Loucy (cell line): ENCODE measurements around the gene TLR9.

Source experiments
- H2AFZ ChIP-seq: fragments of 200-600 bp; sonication (generic); 2 replicates; pipeline ENCODE4 v1.6.0; 2016; ENCODE audit warnings: antibody characterized with exemption, mild to moderate bottlenecking, low read length, moderate library complexity
- H3F3A ChIP-seq: fragments of 200-600 bp; 2 replicates; pipeline ENCODE4 v1.6.0; 2016; ENCODE audit warnings: antibody characterized with exemption, low read depth, mild to moderate bottlenecking
- H3K27me3 ChIP-seq: fragments of 200-600 bp; sonication (generic); 2 replicates; pipeline ENCODE4 v1.6.1; 2014; ENCODE audit warnings: low read length, mild to moderate bottlenecking; ENCODE audit not compliant: insufficient read depth, poor library complexity, severe bottlenecking
- H3K36me3 ChIP-seq: fragments of 200-600 bp; sonication (generic); 2 replicates; pipeline ENCODE4 v1.6.1; 2016; ENCODE audit warnings: low read length; ENCODE audit not compliant: insufficient read depth
- H3K4me1 ChIP-seq: fragments of 200-600 bp; sonication (generic); 2 replicates; pipeline ENCODE4 v1.5.1; 2014; ENCODE audit warnings: low read length, mild to moderate bottlenecking; ENCODE audit not compliant: insufficient read depth, poor library complexity, severe bottlenecking
- H3K4me2 ChIP-seq: fragments of 200-600 bp; sonication (generic); 2 replicates; pipeline ENCODE4 v1.6.0; 2014; ENCODE audit warnings: antibody characterized with exemption, low read length, low read depth, mild to moderate bottlenecking; ENCODE audit not compliant: poor library complexity, severe bottlenecking
- H3K4me3 ChIP-seq: fragments of 200-600 bp; sonication (generic); 2 replicates; pipeline ENCODE4 v1.5.1; 2014; ENCODE audit warnings: low read length, mild to moderate bottlenecking, mixed read lengths; ENCODE audit not compliant: poor library complexity, severe bottlenecking
- H3K79me2 ChIP-seq: fragments of 200-600 bp; sonication (generic); 2 replicates; pipeline ENCODE4 v1.6.1; 2014; ENCODE audit warnings: low read length; ENCODE audit not compliant: insufficient read depth
- H3K9ac ChIP-seq: fragments of 200-600 bp; sonication (generic); 2 replicates; pipeline ENCODE4 v1.6.0; 2014; ENCODE audit warnings: mild to moderate bottlenecking, low read depth, low read length, moderate library complexity; ENCODE audit not compliant: poor library complexity, severe bottlenecking
- H3K9me2 ChIP-seq: fragments of 200-600 bp; sonication (generic); replicated peaks from 2 replicates; pipeline ENCODE4 v1.6.1; 2016; ENCODE audit warnings: low read depth, low read length, mixed read lengths
- H3K9me3 ChIP-seq: fragments of 200-600 bp; sonication (generic); 2 replicates; pipeline ENCODE4 v1.6.1; 2014; ENCODE audit warnings: mild to moderate bottlenecking, antibody characterized with exemption, low read length, low read depth; ENCODE audit not compliant: insufficient read depth
- H4K20me1 ChIP-seq: fragments of 200-600 bp; sonication (generic); 2 replicates; pipeline ENCODE4 v1.6.0; 2014; ENCODE audit warnings: antibody characterized with exemption, low read length, mild to moderate bottlenecking; ENCODE audit not compliant: insufficient read depth, poor library complexity, severe bottlenecking
- EZH2phosphoT487 ChIP-seq: fragments of 200-600 bp; IDR thresholded peaks from 2 replicates; pipeline ENCODE4 v1.6.1; 2018; ENCODE audit warnings: antibody characterized with exemption, mild to moderate bottlenecking, moderate library complexity, borderline replicate concordance
- TF ChIP-seq, protein P1 (sequence below): fragments of 200-600 bp; sonication (generic); conservative IDR thresholded peaks from 2 replicates; pipeline ENCODE4 v1.5.1; 2014; ENCODE audit warnings: mild to moderate bottlenecking, antibody characterized with exemption, low read length

Gene TLR9

DNA sequence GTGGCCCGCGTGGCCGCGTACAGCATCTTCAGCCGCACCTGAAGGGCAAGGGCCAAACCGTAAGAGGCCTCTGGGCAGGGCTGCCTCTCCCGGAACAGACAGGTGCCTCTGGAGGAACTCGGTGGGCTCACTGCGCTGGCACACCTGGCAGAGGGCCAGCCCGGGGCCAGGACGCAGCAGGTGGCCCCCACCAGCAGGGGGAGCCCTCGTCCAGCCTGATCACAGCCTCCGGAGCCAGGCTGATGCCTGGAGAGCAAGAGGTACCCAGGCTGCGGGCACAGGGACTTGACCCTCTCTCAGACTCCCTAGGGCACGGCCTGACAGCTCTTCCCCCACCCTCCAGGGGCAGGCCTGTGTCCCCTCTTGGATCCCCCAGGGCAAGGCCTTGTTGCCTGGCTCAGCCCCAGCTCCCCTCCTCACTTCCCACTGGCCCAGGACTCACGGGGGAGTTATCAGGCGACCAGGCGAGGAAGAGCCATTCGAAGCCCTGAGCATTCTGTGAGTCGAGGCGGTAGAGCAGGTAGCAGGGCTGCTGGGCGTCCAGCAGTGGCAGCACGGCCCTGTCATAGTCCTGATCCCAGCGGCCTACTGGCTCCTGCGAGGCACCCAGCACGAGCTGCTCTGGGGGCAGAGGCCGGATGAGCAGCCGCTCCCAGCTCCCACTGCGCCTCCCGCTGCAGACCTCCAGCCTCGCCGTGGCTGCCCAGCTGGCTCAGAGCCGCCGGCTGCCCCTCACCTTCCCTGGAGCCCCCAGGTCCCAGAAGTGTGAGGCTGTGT is 6.2 kb upstream of the TLR9 start:
- Histone ChIP-seq H2AFZ (no peak overlapping the region), H3K27me3 (no peaks in the 10 kb centered on the region), H3K4me3 (no peak overlapping the region), H3K4me1 (peaks cover 3% of the 10 kb centered on the region), H3K79me2 (peaks cover 22% of the 10 kb centered on the region), H3K9ac (no peak overlapping the region), H3K4me2 (no peak overlapping the region), H4K20me1 (peaks cover 15% of the 10 kb centered on the region), H3K9me2 (no peaks in the 10 kb centered on the region), H3K9me3 (no peaks in the 10 kb centered on the region), H3F3A (no peaks in the 10 kb centered on the region), H3K36me3 (peaks cover 29% of the 10 kb centered on the region; the same call in 1 of the 2 replicates)
- TF ChIP-seq EZH2phosphoT487: no peak
- TF ChIP-seq, protein P1, sequence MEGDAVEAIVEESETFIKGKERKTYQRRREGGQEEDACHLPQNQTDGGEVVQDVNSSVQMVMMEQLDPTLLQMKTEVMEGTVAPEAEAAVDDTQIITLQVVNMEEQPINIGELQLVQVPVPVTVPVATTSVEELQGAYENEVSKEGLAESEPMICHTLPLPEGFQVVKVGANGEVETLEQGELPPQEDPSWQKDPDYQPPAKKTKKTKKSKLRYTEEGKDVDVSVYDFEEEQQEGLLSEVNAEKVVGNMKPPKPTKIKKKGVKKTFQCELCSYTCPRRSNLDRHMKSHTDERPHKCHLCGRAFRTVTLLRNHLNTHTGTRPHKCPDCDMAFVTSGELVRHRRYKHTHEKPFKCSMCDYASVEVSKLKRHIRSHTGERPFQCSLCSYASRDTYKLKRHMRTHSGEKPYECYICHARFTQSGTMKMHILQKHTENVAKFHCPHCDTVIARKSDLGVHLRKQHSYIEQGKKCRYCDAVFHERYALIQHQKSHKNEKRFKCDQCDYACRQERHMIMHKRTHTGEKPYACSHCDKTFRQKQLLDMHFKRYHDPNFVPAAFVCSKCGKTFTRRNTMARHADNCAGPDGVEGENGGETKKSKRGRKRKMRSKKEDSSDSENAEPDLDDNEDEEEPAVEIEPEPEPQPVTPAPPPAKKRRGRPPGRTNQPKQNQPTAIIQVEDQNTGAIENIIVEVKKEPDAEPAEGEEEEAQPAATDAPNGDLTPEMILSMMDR: peak; percentile 82

- Histone ChIP-seq H3K4me2 (no peak overlapping the region), H3K36me3 (peaks cover 29% of the 10 kb centered on the region; the same call in 1 of the 2 replicates), H3K4me1 (peaks cover 3% of the 10 kb centered on the region), H3K4me3 (no peak overlapping the region), H4K20me1 (peaks cover 15% of the 10 kb centered on the region), H3K9me2 (no peaks in the 10 kb centered on the region), H2AFZ (no peak overlapping the region), H3F3A (no peaks in the 10 kb centered on the region), H3K27me3 (no peaks in the 10 kb centered on the region), H3K9ac (no peak overlapping the region), H3K79me2 (peaks cover 16% of the 10 kb centered on the region; the same call in 1 of the 2 replicates), H3K9me3 (no peaks in the 10 kb centered on the region)
- TF ChIP-seq, protein P1: no peak
- no peak for TF ChIP-seq EZH2phosphoT487
Observed at GRCh38 chr3:52230889-52231499, 5.5 kb upstream of the TLR9 start.

GRCh38 chr3:52230461-52230860 is 5.0 kb upstream of the TLR9 start:
- Histone ChIP-seq H2AFZ (no peak overlapping the region), H3K79me2 (peaks cover 13% of the 10 kb centered on the region; the same call in 1 of the 2 replicates), H3K9ac (no peak overlapping the region), H3F3A (no peaks in the 10 kb centered on the region), H3K4me3 (no peak overlapping the region), H3K4me1 (no peaks in the 10 kb centered on the region), H3K9me2 (no peaks in the 10 kb centered on the region), H3K9me3 (no peaks in the 10 kb centered on the region), H3K27me3 (no peaks in the 10 kb centered on the region), H3K36me3 (peaks cover 29% of the 10 kb centered on the region; the same call in 1 of the 2 replicates), H3K4me2 (no peak overlapping the region), H4K20me1 (peaks cover 15% of the 10 kb centered on the region)
- TF ChIP-seq, protein P1: no peak
- no peak for TF ChIP-seq EZH2phosphoT487
